ENCODE measurements around the gene LIN52.

Gene LIN52, protein sequence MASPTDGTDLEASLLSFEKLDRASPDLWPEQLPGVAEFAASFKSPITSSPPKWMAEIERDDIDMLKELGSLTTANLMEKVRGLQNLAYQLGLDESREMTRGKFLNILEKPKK

DNA sequence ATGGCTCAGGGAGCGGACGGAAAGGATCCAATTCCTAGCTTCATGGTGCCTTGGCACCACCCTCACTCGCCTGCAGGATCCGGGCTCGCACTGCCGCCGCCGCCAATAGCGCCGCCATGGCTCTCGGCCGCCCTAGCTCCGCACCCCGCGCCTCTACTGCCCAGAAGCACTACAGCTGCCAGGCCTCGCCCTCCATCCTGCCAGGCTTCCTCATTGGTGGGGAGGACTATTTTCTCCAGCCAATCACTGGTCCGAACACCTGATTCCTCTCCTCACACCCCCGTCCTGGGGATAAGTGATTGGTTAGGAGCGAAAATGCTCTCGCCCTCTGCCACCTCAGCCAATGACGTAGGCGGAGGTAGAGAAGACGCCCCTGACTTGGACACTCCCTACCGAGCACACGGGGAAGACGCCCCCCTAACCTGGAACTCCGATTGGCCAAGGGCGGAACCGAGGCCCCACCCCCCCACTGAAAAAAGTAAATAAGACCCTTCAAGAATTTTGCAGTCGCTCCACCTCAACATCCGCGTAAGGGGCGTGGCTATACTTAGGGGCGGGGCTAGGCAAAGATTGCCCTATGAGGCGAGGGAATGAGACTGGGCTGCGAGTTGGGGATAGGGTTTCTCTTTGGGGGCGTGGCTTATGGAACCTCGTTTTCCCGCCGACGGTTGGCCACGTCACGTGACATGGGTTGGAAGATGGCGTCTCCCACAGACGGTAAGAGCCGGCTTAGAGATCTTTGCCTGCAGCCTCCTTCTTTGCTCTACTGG is at the start of gene LIN52, which contains the start of gene ALDH6A1:
TSS of gene LIN52 (plus strand) at position 680 of the 770 bp plus-strand sequence. CDS start at position 699, 19 bp downstream.
TSS of gene ALDH6A1 (minus strand) at position 177 of the 770 bp plus-strand sequence. CDS start at position 118, 59 bp downstream.
- peak; percentile 100 for DNase-seq

DNA sequence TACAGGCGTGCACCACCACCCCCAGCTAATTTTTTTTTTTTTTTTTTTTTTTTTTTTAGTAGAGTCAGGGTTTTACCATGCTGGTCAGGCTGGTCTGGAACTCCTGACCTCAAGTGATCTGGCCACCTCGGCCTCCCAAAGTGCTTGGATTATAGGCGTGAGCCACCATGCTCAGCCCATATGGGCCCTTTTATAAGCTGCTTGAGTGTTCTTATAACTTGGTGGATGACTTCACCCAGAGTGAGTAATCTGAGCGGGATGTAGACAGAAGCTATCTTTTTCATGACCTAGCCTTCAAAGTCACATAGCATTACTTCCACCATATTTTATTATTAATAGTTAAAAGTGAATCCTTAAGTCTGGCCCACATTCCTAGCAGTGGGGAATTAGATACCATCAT is 49.2 kb upstream of the LIN52 start:
- no peak for DNase-seq

DNA sequence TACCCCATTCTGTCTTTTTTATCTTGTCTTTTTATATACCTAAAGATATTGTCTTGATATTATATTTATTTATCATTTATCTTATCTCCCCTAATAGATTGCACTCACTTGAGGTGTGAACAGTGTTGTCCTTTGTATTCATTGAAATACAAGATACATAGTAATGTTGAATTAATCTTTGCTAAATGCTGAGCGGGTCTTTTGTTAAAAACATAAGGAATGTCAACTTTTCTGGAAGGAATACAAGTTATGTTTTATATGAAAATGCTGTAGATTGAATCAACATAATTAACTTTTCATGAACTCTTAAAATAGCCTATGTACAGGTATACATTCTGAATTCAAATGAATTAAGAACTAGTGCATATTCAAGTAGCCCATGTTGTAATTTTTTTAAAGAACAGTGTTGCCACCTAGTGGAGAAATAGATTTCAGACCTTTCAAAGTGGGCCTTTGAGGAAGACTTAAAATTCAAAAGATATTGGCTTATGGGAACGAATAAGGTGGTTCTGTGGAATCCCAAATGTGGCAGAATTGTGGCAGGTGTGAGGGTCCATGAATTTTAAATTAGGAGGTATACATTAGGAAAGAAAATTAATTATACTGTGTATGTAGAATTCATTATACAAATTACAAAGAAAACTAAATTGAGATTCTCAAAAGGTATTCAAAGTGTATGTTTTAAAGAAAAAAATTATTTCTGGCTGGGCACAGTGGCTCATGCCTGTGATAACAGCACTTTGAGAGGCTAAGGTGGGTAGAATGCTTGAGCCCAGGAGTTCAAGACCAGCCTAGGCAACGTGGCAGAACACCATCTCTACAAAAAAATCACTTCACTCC is 46.5 kb upstream of the LIN52 start:
- peak; percentile 11 for DNase-seq

DNA sequence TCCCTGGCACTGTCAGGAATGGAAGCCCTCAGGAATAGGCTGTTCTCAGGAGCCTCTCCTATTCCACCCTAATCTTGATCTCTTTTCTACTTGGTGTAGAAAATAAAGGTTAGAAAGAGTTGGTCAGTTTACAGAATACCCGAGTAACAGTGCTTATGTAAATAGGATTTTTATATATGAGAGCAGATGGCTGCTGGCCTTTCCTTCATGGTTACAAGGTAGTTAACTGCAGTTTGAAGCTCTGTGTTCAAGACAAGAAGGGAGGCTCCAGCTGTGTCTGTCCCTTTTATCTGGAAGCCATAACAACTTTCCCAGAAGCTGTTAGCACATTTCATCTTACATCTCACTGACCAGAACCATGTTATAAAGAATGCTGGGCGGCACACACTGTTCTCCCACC is 42.5 kb upstream of the LIN52 start:
- no peak for DNase-seq

DNA sequence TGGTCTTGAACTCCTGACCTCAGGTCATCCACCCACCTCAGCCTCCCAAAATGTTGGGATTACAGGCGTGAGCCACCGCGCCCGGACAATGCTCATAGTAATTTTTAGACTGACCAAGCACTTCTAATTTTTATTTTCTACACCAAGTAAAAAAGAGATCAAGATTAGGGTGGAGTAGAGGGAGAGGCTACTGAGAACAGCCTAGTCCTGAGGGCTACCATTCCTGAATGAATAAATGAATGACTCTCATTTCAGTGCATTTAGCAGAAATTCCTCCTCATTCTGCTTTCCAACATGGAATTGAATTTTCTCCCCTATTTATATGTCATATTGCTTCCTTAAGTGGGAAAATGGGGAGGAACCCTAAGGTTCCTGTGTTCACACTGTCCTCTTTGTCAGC is 39.2 kb upstream of the LIN52 start:
- DNase-seq, result no peak

DNA sequence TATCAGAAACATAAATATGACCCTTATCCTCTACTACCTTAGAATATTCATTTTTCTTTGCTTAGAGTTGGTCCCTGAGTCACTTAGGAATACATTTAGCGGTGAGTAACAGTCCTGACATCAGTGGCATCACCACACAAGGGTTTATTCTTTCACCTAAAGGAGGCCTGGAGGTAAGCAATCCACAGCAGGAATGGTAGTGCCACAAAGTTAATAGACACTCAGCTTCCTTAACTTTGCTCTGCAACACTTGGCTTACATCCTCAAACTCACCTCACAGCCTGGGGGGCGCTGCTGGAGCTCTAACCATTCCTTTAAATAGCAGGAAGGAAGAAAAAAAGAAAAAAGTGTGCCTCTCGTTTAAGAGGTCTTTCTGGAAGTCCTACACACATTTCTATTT is 36.5 kb upstream of the LIN52 start:
- no peak for DNase-seq

DNA sequence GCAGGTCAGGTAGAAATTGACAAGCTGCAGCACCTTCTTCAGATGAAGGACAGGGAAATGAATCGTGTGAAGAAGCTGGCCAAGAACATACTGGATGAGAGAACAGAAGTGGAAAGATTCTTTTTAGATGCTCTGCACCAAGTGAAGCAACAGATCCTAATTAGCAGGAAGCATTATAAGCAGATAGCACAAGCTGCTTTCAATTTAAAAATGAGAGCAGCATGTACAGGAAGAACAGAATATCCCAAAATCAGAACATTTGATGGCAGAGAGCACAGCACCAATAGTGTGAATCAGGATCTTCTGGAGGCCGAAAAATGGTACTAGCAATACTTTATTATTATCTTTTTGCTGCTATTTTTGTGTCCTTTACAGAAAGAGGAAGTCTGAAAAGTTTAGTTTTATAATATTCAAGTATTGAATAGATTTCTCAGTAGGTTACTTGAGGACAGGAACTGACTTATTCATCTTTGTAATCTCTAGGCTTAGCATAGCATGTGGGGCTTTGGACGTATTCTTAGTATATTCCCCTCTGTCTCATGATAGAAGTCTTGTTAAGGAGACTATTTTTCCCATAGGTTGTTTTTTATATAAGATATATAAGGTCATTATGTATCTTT is 34.8 kb upstream of the LIN52 start:
- no peak for DNase-seq

DNA sequence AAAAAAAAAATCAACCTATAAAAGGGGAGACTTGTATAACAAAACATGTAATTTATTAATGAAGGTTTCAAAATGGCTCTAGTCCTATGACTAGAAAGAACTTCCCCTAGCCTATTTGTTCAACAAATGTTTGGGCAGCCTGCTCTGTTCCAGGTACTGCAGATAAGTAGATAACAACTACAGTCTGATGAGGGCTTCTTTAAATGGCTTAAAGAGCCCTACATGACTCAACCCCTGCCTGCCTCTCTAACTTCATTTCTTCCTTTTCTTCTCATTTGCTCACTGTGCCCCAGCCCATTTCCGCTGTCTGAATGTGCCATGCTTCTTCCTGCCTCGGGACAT is 22.0 kb upstream of the LIN52 start:
- no peak for DNase-seq

DNA sequence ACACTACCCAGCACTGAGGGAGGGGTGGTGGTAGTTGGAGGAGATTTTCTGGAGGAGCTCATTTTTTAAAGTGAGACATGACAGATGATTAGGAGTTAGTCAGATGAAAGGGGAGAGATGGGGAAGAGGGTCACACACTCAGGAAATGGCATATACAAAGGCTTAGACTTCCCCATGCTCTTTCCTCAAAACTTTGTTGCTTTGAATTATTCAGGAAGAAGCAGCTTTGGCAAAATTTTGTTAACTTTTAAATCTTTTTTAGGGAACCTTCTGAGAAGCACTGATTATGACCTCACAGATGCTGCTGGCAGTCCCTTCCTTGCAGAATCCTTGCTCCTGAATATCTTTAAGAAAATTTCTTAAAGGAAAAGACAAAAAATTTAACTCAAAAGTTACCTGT is 20.3 kb upstream of the LIN52 start:
- no peak for DNase-seq

DNA sequence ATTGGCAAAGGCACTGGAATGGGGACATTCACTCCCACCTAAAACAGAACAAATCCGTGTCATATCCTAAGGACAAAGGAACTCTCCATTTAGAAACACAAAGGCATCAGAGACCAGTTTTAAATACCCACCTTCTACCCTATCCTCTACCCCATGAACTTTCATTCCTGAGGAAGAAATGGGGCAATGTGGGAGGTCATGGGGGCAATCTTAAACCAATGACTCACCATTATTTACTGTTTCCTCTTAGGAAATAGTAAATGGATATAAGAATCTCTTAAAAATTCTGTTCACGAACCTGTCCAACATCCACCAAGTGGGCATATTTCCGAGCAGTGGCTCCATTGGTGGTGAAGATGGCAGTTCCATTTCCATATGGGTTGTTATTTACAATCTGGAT is 19.9 kb upstream of the LIN52 start:
- DNase-seq, result no peak

DNA sequence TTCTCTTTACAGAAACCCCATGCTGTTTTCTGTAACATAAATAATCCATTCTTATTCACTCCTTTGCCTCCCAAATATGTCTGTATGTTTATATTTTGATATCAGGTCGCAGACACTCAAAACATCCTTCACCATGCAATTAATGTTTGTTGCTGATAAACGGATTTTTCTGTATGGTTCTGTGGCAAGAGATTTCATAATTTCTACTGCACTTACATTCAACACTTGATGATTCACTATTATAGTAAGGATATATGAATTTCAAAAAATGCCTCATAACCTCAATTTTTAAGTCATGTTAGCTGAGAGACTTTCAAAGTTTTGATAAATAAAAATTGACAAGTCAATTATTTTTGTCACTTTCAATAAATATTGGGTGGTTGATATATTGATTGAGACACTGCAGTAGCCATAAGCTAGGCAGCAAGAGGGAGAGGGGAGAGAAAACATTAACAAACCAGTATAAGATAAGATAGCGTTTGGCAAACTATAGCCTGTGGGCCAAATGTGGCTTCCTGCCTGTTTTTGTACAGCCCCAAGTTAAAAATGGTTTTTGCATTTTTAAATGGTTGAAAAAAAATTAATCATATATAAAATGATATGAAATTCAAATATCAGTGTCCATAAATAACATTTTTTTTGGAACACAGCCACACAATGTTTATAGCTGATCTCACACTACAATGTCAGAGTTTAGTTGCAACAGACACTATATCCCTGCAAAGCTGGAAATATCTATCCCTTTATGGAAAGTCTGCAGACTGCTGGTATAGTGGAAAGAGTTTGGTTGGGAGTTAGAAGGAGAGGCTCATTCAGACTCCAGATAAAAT is 18.8 kb upstream of the LIN52 start:
- no peak for DNase-seq

DNA sequence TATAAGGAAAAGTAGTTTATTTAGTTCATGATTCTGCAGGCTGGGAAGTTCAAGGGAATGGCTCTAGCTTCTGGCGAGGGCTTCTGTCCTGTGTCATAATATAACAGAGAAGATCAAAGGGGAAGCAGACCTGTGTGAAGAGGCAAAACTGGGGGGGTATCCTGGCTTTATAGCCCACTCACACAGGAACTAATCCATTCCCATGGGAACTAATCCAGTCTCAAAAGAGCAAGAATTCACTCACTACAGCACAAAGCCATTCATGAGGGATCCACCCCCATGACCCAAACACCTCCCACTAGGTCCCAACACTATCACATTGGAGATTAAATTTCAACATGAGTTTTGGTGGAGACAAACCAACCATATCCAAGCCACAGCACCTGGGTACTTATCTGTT is 7.4 kb upstream of the LIN52 start:
- no peak for DNase-seq

DNA sequence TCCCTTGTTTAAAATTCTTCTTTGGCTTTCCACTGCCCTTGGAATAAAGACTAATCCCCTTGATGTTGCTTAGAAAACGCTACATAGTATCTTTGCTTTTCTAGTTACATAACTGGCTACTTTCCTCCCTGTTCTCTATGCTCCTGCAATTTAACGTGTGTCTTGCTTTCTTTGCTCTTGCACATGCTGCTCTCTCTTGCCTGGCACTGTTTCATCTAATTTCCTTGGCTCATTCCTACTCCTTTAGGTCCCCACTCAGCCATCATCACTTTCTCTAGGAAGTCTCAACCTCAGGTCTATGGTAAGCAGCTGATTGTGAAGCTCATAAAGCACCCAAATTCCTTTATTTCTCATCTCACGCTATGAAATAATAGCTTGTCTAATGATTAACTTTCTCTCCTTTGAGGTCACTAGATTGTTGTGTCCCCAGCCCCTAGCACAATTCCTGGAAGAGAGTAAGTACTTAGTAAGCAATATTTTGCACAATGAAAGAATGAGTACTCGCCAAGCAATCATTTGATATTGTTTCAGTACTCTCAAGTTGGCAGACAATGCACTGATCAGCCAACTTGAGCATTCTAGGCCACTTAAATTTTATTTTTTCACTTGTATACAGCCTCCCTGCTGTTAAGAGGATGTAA is 3.8 kb upstream of the LIN52 start:
- no peak for DNase-seq

DNA sequence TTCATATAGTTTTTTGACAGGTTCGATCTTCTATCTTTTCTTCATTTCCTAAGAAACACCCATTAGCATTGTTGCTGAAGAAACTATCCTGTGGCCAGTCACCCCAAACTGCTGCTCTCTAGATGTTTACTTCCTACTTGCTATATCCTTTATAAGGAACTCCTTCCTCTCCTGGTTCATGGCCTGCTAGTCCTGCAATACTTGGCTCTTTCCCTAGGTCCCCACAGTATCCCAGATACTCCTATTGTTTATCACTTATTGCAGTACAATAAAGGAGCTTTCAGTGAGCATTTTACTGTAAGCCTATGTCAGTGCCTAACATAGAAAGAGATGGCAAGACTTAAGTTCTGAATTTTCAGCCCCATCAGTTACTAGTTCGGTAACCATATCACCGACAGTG is 3.3 kb upstream of the LIN52 start:
- no peak for DNase-seq

DNA sequence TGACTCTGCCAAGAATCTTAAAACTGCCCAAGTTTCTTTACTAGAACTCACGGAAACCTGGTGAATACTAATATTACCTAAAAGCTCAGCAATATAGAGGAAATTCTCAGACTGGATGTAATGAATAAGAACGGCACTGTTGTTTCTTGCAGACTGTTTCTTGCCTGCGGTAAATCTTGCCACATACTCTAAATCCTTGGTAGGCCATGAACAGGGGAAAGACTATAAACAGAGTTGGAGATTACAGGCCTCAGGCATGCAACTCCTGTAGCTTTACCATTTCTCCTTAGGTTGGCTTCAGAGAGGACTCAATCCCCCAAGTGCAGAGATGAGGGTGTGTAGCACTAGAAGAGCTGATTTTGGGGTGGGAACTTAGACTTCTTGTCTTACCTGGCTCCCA is 1.6 kb upstream of the LIN52 start:
- DNase-seq, result no peak

DNA sequence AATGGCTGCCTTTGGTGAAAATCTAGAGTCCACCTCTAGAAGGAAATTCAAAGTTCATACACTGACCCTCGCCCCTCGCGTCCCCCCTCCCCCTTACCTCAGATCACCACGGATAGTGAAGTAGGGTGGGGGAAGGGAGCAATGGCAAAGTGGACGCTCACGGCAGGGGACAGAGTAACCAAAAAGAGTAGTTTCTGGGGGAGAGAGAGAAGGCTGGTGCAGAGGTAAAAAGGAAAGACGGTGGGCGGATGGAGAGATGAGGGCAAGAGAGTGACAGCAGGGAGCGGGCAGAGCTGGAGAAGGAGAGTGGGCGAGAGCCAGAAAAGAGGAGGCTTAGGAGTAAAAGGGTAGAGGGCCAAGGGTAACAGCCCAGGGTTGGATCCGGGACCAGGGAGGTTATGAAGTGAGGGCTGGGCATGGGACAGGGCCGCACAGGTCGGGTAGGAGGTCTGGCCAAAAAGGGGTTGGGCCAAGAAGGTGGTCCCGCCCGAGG is 926 bp upstream of the LIN52 start:
- no peak for DNase-seq

DNA sequence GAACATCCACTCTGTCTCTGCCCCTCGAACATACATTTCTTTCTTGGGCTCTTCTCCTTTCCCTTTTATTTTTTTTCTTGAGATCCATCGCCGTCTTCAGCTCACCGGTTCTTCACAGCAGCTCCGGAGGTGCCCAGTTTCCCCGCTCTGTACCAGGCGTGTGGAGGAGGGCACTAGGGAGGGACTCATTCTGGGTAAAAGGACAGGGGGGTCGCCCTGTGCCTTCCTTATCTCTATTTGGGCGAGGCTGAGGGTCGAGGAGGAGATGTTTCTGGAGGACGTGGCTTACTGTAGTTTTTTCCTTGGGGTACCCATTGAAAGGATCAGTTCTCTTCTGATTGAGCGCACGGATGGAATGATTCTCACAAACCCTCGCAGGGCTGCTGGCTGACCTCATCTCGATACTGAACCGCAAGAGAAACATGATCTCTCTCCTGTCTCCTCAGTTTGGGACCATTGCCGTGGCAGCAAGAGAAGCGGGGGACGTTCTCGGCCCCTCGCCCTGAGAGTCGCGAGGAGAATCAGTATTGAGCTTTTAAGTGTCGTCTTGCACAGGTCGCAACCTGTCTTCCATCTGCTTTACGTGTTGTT is 386 bp downstream of the LIN52 start:
- no peak for DNase-seq

DNA sequence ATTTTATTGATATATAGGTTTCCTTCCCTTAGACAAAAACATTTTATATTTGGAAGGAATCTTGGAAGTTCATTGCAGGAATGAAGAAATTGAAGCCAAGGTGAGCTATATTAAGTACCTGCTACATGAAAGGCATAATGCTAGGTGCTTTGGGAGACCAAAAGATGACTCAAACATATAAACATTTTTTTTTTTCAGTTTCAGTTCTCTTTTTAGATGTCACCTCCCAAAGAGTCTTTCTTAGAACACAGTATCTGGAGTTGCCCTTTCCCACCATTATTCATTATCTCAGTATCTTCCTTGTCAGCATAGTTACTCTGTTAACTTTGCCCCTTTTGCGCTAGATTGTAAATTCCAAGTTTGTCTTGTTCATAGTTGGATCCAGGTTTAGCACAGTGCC is 1.1 kb downstream of the LIN52 start:
- DNase-seq, result no peak

DNA sequence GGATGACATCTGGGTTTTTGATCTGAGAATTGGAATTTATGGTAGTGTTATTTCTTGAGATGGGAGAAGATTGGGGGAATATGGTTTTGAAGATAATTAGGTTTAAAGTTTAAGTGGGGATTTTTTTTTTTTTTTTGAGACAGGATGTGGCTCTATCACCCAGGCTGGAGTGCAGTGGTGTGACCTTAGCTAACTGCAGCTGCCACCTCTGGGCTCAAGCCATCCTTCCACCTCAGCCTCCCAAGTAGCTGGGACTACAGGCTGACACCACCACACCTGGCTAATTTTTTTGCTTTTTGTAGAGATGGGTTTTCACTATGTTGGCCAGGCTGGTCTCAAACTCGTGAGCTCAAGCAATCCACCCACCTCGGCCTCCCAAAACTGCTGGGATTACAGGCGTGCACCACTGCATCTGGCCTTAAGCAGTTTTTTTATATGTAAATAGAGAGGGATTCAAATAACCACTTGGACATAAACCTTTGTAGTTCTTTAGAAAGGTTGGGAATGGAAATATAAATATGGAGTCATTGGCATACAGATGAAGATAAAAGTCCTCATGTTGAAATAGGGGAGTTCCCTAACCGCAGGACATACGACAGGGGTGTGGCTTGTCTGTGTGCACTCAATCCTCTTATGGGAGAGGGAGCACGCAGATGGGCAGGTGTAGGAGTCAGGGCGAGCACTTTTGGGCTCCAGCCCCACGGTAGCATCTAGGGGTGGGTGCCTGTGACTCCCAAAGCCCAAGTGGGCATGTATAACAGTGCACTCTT is 4.7 kb downstream of the LIN52 start:
- DNase-seq, result no peak

DNA sequence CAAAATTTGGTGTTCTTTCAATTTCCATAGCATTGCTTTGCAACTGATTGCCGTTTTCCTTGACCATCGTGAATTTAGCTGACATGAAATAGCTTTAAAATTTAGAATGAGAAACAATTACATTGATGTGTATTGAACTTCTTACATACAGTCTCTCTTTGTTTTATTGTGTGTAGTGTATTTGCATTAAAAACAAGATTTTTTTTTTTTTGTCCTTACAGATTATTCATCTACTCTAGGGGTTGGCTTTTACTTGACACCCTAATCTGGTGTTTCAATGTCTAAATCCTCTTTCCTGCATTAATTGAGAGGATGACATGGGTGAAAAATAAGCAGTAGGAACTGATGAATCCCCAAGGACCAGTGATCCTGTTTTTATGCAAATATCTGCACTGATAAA is 20.6 kb downstream of the LIN52 start:
- DNase-seq, result no peak

DNA sequence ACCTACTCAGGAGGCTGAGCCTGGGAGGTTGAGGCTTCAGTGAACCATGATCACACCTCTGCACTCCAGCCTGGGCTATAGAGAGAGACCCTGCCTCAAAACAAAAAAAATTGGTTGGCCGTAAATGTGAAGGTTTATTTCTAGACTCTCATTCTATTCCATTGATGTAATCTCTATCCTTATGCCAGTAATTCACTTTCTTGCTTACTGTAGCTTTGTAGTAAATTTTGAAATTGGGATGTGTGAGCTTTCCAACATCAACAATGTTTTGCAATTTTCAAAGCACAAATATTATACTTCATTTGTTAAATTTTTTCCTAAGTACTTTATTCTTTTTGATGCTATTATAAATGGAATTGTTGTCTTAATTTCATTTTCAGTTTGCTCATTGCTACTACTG is 24.6 kb downstream of the LIN52 start:
- no peak for DNase-seq

Measured in GDM1 (cell line).